Skeletal muscle satellite cell (primary cell): Measurements from ENCODE around the gene MSANTD1.

Experiments
- H3K27me3 ChIP-seq: 2 replicates; pipeline ENCODE4 v1.7.0; 2013; ENCODE audit warnings: low read length; ENCODE audit not compliant: control insufficient read depth, insufficient read depth
- H3K36me3 ChIP-seq: 2 replicates; pipeline ENCODE4 v1.7.0; 2013; ENCODE audit warnings: mild to moderate bottlenecking, control low read depth, low read length; ENCODE audit not compliant: insufficient read depth
- H3K4me1 ChIP-seq: 2 replicates; pipeline ENCODE4 v1.7.0; 2013; ENCODE audit warnings: low read length; ENCODE audit not compliant: control insufficient read depth, insufficient read depth
- H3K4me2 ChIP-seq: 2 replicates; pipeline ENCODE4 v1.7.0; 2013; ENCODE audit warnings: mild to moderate bottlenecking, low read length
- H3K4me3 ChIP-seq: 2 replicates; pipeline ENCODE4 v1.7.0; 2013; ENCODE audit warnings: low read length
- H3K9ac ChIP-seq: 2 replicates; pipeline ENCODE4 v1.7.0; 2013; ENCODE audit warnings: mild to moderate bottlenecking, low read depth, low read length, moderate library complexity
- H3K9me3 ChIP-seq: replicated peaks from 2 replicates; pipeline ENCODE4 v1.7.0; 2013; ENCODE audit warnings: mild to moderate bottlenecking, control low read depth, low read length

MSANTD1 gene

DNA sequence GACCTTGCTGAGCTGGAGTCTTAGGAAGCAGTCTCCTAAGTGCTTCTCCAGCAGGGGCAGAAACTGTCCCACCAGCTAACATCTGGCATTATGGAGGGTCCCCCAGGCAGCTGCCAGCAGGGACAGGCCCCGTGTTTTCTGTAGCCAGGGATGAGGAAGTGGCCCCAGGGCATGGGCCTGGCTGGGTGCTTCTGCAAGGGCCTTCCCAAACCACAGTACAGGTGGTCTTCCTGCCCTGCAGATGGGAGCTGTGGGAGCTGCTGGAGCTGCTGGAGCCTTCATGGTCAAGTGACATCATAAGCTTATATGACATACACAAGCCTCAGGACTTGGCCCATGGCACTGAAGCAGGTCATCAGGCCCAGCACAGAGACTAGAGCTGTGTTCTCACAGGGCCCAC is 5.0 kb upstream of the MSANTD1 start:
- Histone ChIP-seq H3K4me3 (no peak overlapping the region), H3K9me3 (no peaks in the 10 kb centered on the region), H3K9ac (no peak overlapping the region), H3K4me1 (no peaks in the 10 kb centered on the region), H3K27me3 (no peaks in the 10 kb centered on the region), H3K36me3 (peaks cover 21% of the 10 kb centered on the region), H3K4me2 (no peak overlapping the region)

DNA sequence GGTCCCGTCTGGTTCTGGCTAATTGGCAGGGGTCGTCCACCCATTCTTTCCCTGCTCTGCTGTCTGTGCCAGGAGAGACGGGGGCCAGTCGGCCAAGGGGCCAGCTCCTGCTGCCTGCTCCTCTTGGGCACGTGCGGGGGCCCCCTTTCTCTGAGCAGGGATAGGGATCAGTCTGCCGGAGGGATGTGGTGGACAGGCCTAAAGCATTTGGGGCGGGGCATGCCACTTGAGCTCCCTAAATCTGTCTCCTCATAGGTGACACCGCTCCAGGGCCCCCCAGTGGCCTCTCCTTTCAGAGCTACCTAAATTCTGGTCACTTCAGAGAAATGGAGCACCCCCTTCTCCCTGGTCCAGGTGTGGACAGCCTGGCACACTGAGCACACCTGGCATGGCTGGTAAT is 4.2 kb upstream of the MSANTD1 start:
- H3K27me3 ChIP-seq, result no peaks in the 10 kb centered on the region
- H3K4me1 ChIP-seq, result no peaks in the 10 kb centered on the region
- no peak overlapping the region for H3K4me2 ChIP-seq
- no peaks in the 10 kb centered on the region for H3K9me3 ChIP-seq
- H3K36me3 ChIP-seq, result peaks cover 14% of the 10 kb centered on the region
- H3K9ac ChIP-seq, result no peak overlapping the region
- H3K4me3 ChIP-seq, result no peak overlapping the region

- Histone ChIP-seq H3K36me3 (peaks cover 5% of the 10 kb centered on the region), H3K9ac (no peak overlapping the region), H3K27me3 (no peaks in the 10 kb centered on the region), H3K9me3 (no peaks in the 10 kb centered on the region), H3K4me2 (no peak overlapping the region), H3K4me3 (no peak overlapping the region), H3K4me1 (no peaks in the 10 kb centered on the region)
Measured at GRCh38 chr4:3245676-3246075, 3.3 kb upstream of the MSANTD1 start.

GRCh38 chr4:3246458-3247398 is 2.2 kb upstream of the MSANTD1 start:
- Histone ChIP-seq H3K36me3 (no peaks in the 10 kb centered on the region), H3K4me2 (no peak overlapping the region), H3K4me1 (no peaks in the 10 kb centered on the region), H3K9ac (no peak overlapping the region), H3K9me3 (no peaks in the 10 kb centered on the region), H3K4me3 (no peak overlapping the region), H3K27me3 (no peaks in the 10 kb centered on the region)

DNA sequence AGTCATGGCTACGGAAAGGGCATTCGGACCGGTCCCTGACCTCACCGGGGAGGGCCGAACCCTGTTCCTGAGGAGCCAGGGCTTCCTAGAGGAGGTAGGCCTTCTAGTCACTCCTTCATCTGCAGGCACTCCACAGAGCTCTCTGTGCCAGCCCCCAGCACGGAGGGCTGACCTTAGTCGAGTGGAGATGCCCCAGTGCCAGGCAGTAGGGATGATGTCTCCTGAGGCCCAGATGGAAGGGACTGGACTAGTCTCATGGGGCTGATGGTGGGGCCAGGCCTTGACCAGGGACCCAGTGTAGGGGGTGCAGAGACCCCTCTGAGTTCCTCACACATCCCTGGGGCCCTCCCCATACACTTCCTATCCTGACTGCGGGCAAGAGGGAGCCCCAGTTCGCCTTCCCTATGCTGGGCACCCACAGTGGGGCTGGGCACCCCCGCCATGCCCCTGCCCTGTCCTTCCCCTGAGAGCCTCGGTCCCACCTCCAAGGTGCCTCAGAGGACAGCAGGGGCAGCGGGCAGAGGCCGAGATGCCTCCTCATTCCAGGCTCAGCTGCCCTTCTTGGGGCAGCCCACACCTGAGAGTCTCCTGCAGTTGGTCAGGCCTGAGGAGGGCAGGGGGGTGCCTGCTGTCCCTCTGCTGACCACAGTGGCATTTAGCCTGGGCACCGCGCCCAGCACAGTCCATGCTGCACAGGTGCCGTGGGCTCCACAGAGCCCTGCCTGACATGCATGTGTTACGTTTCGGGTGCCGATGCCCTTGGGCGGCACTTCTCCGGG is 1.4 kb upstream of the MSANTD1 start:
- no peak overlapping the region for H3K4me2 ChIP-seq
- H3K9me3 ChIP-seq, result no peaks in the 10 kb centered on the region
- no peaks in the 10 kb centered on the region for H3K27me3 ChIP-seq
- H3K9ac ChIP-seq, result no peak overlapping the region
- H3K4me3 ChIP-seq, result no peak overlapping the region
- H3K36me3 ChIP-seq, result no peaks in the 10 kb centered on the region
- no peaks in the 10 kb centered on the region for H3K4me1 ChIP-seq

GRCh38 chr4:3248178-3248480 is 830 bp upstream of the MSANTD1 start:
- H3K36me3 ChIP-seq, result no peaks in the 10 kb centered on the region
- no peak overlapping the region for H3K4me2 ChIP-seq
- H3K27me3 ChIP-seq, result no peaks in the 10 kb centered on the region
- no peak overlapping the region for H3K4me3 ChIP-seq
- H3K4me1 ChIP-seq, result no peaks in the 10 kb centered on the region
- no peak overlapping the region for H3K9ac ChIP-seq
- H3K9me3 ChIP-seq, result no peaks in the 10 kb centered on the region

DNA sequence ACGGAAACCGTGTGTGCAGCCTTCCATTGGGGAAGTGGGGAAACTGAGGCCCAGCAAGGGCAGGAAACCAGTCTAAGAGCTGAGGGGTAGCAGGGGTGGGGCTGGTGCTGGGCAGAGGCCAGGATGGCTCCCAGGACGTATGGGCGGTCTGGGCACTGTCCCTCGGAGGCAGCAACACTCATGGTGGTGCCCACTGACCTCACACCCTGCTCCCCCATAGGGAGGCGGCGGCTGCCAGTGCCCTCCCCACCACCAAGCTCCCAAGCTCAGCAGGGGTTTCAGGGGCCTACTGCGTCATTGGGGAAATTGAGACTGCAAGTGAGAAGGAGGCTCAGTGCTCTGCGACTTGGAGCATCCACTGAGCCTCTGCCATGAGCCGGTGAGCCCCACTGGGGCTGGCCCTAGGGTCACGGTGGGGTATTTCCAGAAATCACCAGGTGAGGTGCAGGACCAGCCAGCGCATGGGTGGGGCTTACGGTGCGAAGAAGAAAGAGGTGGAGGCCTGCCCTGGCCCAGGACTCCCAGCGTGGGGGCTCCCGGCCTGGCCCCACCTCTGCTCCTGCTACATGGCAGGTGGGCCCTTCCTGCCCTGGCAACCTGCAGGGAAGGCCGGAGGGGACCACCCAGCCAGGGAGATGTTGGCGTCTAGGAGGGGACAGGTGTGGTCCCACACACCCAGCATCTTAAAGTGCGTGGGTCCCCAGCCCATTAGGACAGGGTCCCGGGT is 915 bp downstream of the MSANTD1 start:
- Histone ChIP-seq H3K27me3 (no peaks in the 10 kb centered on the region), H3K9ac (no peak overlapping the region), H3K4me2 (no peak overlapping the region), H3K9me3 (no peaks in the 10 kb centered on the region), H3K4me3 (no peak overlapping the region), H3K4me1 (no peaks in the 10 kb centered on the region), H3K36me3 (no peaks in the 10 kb centered on the region)

DNA sequence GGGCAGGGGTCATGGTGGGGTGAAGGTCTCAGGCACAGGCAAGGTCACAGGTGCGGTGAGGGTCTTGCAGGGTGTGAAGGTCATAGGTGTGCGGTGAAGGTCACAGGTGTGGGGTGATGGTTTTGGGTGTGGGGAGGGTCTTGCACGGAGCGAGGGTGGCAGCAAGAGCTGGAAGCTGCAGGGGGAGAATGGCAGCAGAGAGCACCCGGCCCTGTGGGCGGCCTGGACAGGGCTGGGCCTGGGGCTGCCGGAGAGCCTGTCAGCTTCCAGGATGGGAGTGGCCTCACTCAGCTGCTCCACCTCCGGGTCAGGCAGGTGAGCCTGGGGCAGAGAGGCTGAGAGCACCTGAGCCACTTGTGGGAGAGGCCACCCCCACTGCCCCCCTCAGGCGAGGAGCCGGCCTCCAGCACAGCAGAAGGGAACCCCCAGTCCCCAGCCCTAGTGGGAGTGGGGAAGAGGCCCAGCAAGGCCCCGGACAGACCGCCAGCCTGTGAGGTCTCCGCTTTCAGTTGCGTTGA is 1.5 kb downstream of the MSANTD1 start:
- H3K27me3 ChIP-seq, result no peaks in the 10 kb centered on the region
- H3K36me3 ChIP-seq, result no peaks in the 10 kb centered on the region
- H3K9me3 ChIP-seq, result no peaks in the 10 kb centered on the region
- no peak overlapping the region for H3K4me2 ChIP-seq
- H3K4me3 ChIP-seq, result no peak overlapping the region
- no peaks in the 10 kb centered on the region for H3K4me1 ChIP-seq
- H3K9ac ChIP-seq, result no peak overlapping the region

DNA sequence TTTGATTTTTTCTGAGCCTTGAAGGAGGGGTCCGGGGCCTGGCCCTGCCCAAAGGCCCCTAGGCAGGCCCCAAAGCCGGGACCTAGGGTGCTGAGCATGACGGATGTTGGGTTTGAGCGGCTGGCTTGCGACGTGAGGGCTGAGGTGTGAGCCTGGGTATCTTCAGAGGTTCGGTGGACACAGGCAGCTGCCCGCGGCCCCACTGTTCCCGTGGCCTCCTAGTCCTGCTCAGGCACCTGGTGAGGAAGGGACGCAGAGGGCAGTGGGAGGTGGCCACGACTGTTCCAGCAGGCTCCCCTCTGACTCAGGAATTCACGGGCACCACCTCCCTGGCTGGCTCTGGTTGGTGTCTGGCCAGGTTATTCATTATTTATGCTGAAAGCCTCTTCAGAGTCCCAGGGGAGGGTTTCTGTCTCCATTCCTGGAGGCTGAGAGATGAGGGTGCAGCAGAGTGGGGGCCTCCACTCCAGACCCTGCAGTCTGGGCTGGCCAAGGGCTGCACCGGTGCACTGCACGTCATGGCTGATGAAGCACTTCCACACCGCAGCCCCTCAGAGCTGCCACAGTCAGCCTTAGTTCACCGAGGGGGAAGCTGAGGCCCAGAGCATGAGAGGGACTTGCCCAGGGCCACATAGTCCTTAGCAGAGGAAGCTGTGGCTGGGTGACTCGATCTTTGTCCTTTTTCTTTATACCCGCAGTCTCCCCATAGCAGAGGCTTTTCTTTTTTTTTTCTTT is 2.2 kb downstream of the MSANTD1 start:
- Histone ChIP-seq H3K4me3 (no peak overlapping the region), H3K27me3 (no peaks in the 10 kb centered on the region), H3K9me3 (no peaks in the 10 kb centered on the region), H3K9ac (no peak overlapping the region), H3K36me3 (no peaks in the 10 kb centered on the region), H3K4me1 (no peaks in the 10 kb centered on the region), H3K4me2 (no peak overlapping the region)

DNA sequence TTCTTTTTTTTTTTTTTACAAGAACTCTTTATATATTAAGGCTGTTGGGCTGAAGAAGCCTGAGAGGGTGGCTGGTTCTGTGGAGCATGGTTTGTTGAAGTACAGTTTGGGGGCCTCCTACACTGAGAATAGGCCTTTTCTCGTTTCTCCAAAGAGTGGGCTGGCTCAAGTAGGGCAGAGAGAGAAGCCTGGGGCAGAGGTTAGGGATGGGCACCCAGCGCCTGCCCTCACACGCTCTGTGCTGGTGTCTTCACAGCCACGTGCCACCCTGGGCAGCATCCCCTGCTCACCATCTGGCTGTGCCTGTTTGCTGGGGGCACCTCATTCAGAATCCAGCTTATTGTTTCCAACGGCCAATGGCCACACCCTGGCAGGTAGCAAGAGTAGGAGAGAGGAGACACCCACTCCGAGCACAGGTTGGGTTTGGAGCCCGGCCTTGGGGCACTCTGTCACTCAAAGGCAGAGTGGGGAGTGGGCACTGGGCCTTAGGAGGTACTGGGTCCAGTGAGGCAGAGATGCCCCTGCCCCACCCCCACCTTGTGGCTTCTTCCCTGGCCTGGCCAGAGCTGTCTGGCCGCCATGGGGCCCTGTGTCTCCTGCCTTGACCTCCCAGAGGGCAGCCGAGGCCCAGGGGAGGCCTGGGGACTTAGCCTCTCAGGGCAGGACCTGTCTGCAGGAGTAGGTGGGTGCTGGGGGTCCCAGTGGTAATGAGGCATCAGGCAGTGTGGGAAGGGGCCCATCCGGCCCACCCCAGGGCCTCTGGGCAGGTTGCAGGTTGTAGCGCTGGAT is 2.9 kb downstream of the MSANTD1 start:
- Histone ChIP-seq H3K4me2 (no peak overlapping the region), H3K36me3 (no peaks in the 10 kb centered on the region), H3K9me3 (no peaks in the 10 kb centered on the region), H3K9ac (no peak overlapping the region), H3K4me3 (no peak overlapping the region), H3K27me3 (no peaks in the 10 kb centered on the region), H3K4me1 (no peaks in the 10 kb centered on the region)
